ENCODE results near the gene SET. TPM values are rescaled to one million over a fixed set of nuclear protein-coding genes. Genes with fewer than 3 reads are reported as not detected.
"Not testable (repeated sequence)": the region's sequence is repeated elsewhere in the genome, so short reads cannot be mapped to it uniquely, and the experiment has no call there.

The SET gene
- total RNA-seq, 1 donor from 2014 or later: 891 TPM

DNA sequence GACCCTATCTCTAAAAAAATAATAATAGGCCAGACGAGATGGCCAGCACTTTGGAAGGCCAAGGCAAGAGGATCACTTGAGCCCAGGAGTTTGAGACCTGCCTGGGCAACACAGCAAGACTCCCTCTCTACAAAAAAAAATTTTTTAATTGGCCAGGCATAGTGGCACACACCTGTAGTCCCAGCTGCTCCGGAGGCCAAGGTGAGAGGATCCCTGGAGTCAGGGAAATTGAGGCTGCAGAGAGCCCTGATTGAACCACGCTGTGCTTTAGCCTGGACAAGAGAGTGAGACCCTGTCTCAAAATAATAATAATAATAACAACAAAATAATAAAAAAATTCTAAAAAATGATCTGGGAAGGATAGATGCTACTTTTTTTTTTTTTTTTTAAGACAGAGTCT lies 31.2 kb upstream of the SET start:
- H3K27ac Mint-ChIP-seq (ENCODE audit: unreplicated experiment): peak overlapping the region; percentile 100
- TF ChIP-seq, protein P1, sequence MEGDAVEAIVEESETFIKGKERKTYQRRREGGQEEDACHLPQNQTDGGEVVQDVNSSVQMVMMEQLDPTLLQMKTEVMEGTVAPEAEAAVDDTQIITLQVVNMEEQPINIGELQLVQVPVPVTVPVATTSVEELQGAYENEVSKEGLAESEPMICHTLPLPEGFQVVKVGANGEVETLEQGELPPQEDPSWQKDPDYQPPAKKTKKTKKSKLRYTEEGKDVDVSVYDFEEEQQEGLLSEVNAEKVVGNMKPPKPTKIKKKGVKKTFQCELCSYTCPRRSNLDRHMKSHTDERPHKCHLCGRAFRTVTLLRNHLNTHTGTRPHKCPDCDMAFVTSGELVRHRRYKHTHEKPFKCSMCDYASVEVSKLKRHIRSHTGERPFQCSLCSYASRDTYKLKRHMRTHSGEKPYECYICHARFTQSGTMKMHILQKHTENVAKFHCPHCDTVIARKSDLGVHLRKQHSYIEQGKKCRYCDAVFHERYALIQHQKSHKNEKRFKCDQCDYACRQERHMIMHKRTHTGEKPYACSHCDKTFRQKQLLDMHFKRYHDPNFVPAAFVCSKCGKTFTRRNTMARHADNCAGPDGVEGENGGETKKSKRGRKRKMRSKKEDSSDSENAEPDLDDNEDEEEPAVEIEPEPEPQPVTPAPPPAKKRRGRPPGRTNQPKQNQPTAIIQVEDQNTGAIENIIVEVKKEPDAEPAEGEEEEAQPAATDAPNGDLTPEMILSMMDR (conservative IDR thresholded peaks at IDR 0.05): no peak
- H3K4me3 Mint-ChIP-seq: peak overlapping the region; percentile 92
- H3K27me3 Mint-ChIP-seq (ENCODE audit: low read depth): no peaks in the 10 kb centered on the region
- peaks cover 19% of the 10 kb centered on the region for H3K4me1 Mint-ChIP-seq
- no peaks in the 10 kb centered on the region for H3K9me3 Mint-ChIP-seq
- no peak for DNase-seq (ENCODE audit: low read depth, low spot score)
- peaks cover 3% of the 10 kb centered on the region for H3K36me3 Mint-ChIP-seq (ENCODE audit: low read depth)

DNA sequence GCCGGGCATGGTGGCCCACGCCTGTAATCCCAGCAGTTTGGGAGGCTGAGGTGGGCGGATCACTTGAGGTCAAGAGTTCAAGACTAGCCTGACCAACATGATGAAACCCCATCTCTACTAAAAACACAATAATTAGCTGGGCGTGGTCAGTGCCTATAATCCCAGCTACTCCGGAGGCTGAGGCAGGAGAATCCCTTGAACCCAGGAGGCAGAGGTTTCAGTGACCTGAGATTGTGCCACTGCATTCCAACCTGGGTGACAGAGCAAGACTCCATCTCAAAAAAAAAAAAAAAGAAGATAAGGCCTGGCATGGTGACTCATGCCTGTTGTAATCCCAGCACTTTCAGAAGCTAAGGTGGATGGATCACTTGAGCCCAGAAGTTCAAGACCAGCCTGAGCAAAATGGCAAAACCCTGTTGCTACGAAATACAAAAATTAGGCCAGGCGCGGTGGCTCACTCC lies 22.5 kb upstream of the SET start:
- DNase-seq (ENCODE audit: low read depth, low spot score); H3K4me1 Mint-ChIP-seq; H3K9me3 Mint-ChIP-seq; H3K27me3 Mint-ChIP-seq (ENCODE audit: low read depth); H3K27ac Mint-ChIP-seq (ENCODE audit: unreplicated experiment); H3K36me3 Mint-ChIP-seq (ENCODE audit: low read depth); H3K4me3 Mint-ChIP-seq: not testable (repeated sequence)

DNA sequence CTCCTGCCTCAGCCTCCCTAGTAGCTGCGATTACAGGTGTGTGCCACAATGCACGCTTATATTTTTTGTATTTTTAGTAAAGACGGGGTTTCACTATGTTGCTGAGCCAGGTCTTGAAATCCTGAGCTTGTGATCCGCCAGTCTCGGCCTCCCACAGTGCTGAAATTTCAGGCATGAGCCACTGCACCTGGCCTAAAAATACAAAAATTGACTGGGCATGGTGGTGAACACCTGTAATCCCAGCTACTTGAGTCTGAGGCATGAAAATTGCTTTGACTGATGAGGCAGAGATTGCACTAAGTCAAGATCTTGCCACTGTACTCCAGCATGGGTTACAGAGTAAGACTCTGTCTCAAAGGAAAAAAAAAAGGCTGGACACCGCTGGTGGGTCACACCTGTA lies 19.2 kb upstream of the SET start:
- Mint-ChIP-seq H3K27ac (ENCODE audit: unreplicated experiment) (no peak overlapping the region), H3K4me1 (no peaks in the 10 kb centered on the region), H3K4me3 (no peak overlapping the region), H3K27me3 (ENCODE audit: low read depth) (no peaks in the 10 kb centered on the region), H3K9me3 (no peaks in the 10 kb centered on the region), H3K36me3 (ENCODE audit: low read depth) (no peaks in the 10 kb centered on the region)
- DNase-seq (ENCODE audit: low read depth, low spot score): no peak
- TF ChIP-seq, protein P1 (conservative IDR thresholded peaks at IDR 0.05): no peak

DNA sequence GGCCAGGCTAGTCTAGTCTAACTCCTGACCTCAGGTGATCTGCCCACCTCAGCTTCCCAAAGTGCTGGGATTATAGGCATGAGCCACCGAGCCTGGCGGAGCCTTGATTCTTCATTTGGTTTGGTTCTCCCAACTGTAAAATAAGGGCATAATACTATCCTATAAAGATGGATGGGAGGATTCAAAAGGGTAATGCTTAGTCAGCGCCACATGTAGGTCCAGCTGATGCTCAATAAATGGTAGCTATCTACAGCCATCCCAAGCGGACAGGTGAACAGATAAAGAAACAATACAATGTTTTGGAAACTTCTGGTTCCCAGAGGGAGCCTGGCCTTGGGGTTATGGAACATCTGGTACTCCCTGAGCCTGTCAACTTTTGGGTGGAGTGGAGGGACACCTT lies 13.6 kb upstream of the SET start:
- TF ChIP-seq, protein P1 (conservative IDR thresholded peaks at IDR 0.05): no peak
- H3K9me3 Mint-ChIP-seq: no peaks in the 10 kb centered on the region
- H3K4me1 Mint-ChIP-seq: no peaks in the 10 kb centered on the region
- H3K36me3 Mint-ChIP-seq (ENCODE audit: low read depth): no peaks in the 10 kb centered on the region
- no peak overlapping the region for H3K27ac Mint-ChIP-seq (ENCODE audit: unreplicated experiment)
- H3K4me3 Mint-ChIP-seq: no peak overlapping the region
- no peak for DNase-seq (ENCODE audit: low read depth, low spot score)
- no peaks in the 10 kb centered on the region for H3K27me3 Mint-ChIP-seq (ENCODE audit: low read depth)

DNA sequence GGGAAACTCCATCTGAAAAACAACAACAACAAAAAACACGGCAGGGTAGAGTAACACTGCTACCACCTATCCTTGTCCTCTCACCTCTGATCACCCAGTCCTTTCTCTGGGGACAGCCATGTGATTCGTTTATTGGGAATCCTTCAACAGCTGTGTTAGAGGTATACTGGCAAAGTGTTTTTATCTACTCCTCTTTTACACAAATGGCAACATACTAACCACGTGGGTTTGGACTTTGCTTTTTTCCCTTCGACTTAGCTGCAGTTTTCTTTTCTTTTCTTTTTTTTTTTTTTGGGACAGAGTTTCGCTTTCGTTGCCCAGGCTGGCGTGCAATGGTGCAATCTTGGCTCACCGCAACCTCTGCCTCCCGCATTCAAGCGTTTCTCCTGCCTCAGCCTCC lies 11.2 kb upstream of the SET start:
- Mint-ChIP-seq H3K27me3 (ENCODE audit: low read depth) (no peaks in the 10 kb centered on the region), H3K27ac (ENCODE audit: unreplicated experiment) (no peak overlapping the region), H3K4me1 (no peaks in the 10 kb centered on the region), H3K4me3 (no peak overlapping the region), H3K9me3 (no peaks in the 10 kb centered on the region), H3K36me3 (ENCODE audit: low read depth) (no peaks in the 10 kb centered on the region)
- TF ChIP-seq, protein P1 (conservative IDR thresholded peaks at IDR 0.05): no peak
- no peak for DNase-seq (ENCODE audit: low read depth, low spot score)

DNA sequence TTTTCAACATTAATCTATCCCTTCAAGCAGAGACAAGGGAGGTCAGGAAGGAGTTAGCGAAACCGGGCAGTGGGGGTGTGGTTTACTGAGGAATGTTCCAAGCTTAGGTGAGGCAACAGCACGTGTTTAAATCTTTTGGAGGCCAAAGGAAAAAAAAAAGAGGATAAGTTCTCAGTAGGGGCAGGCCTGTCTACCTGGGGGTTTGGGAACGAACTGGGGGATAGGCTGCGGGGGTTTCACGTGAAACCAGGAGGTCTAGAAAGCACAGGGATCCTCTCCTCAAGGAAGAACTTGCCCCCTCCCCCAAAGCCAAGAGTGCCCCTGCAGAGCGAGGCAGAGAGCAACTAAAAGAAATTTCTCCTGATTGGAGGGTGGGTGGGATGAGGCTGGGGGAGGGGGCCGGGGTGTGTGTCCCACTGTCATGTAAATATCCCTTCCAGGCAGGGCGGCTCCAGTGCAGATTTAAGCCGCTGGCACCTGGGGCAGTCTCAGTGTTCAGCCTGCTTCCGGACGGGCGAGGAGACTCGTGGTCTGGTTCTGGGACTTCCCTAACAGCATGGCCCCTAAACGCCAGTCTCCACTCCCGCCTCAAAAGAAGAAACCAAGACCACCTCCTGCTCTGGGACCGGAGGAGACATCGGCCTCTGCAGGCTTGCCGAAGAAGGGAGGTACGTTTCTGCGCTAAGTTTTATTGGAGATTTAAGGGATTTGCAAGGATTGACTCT lies 5.5 kb upstream of the SET start:
- TF ChIP-seq, protein P1 (conservative IDR thresholded peaks at IDR 0.05): no peak
- H3K36me3 Mint-ChIP-seq (ENCODE audit: low read depth): no peaks in the 10 kb centered on the region

More for the DNA sequence above, 5.5 kb upstream of the SET start:
- DNase-seq (ENCODE audit: low read depth, low spot score): peak; percentile 36
- Mint-ChIP-seq H3K4me1 (peaks cover 45% of the 10 kb centered on the region), H3K9me3 (no peaks in the 10 kb centered on the region), H3K27me3 (ENCODE audit: low read depth) (peaks cover 2% of the 10 kb centered on the region), H3K4me3 (peak overlapping the region; percentile 90), H3K27ac (ENCODE audit: unreplicated experiment) (peak overlapping the region; percentile 64)
